ENCODE data around the gene KRT36. TPM values are rescaled to one million over a fixed set of nuclear protein-coding genes. Genes with fewer than 3 reads are reported as not detected.

Gene KRT36
- total RNA-seq, 2 donors from 2014 or later: not detected

GRCh38 chr17:41504246-41504977 is 14.7 kb upstream of the KRT36 start:
- Histone ChIP-seq H3K27ac (no peak overlapping the region), H3K9me3 (no peaks in the 10 kb centered on the region), H3K27me3 (no peaks in the 10 kb centered on the region), H3K36me3 (no peaks in the 10 kb centered on the region), H3K4me1 (no peaks in the 10 kb centered on the region), H3K4me3 (no peak overlapping the region), H3K9ac (ENCODE audit: low read depth in 2 of 2, low read length in 2 of 2) (no peak overlapping the region)
- no peak for TF ChIP-seq CTCF (IDR thresholded peaks at IDR 0.05)
- intact Hi-C loops (cut with DNase I): no loop called here
- DNase-seq: no peak

DNA sequence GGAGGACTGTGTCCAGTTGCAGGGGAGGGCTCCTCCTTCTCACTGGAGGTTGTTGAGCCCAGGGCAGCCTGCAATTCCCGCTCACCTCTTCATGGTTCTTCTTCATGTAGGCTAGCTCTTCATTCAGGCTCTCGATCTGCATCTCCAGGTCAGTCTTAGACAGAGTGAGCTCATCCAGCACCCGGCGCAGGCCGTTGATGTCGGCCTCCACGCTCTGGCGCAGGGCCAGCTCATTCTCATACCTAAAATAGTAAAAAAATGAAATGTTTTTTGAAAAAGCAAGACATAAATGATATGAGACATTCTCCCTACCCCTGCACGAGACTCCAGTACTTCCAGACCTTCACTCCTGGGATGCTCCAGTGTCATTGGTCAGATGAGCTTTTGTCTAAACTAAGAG is 13.5 kb upstream of the KRT36 start:
- Histone ChIP-seq H3K27me3 (no peaks in the 10 kb centered on the region), H3K9ac (ENCODE audit: low read depth in 2 of 2, low read length in 2 of 2) (no peak overlapping the region), H3K9me3 (no peaks in the 10 kb centered on the region), H3K27ac (no peak overlapping the region), H3K36me3 (no peaks in the 10 kb centered on the region), H3K4me1 (no peaks in the 10 kb centered on the region), H3K4me3 (no peak overlapping the region)
- DNase-seq: no peak
- no peak for TF ChIP-seq CTCF (IDR thresholded peaks at IDR 0.05)
- intact Hi-C loops (cut with DNase I): no loop called here

DNA sequence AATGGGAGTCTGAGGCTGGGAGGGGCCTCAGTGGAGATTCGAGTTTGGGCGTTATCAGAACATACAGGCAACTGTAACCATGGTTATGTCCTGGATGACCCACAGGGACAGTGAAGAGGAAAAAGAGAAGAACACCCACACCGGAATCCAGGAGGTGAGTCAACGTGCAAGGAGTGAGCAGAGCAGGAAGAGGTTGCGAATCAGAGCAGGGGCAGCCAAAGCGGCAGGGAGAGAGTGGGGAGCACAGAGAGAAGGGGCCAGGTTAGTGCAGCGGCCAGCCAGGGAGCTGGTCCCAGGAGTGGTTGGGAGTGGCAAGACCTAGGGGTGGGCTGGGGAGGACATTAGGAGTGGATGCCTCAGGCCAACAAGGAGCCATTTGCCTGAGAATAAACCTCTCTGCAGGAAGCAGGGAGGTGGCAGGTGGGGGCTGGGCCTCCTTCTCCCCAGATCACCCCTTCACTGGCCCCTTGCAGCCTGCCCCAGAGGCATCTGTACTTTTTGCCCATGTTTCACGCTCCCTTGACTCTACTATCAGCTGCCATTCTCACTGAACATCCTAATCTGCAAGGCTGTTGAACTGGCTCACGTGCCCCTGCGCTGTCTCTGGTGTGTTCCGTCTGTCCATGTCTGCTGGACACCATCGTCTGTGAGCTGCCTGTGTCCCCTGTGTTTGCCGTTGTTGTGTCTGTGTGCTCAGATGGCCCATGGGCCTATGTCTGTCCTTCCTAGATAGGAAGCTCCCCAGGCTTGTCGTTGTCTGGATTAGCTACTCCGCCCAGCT is 10.6 kb upstream of the KRT36 start:
- no peaks in the 10 kb centered on the region for H3K36me3 ChIP-seq
- no peak overlapping the region for H3K9ac ChIP-seq (ENCODE audit: low read depth in 2 of 2, low read length in 2 of 2)
- H3K27me3 ChIP-seq: no peaks in the 10 kb centered on the region
- intact Hi-C loops (cut with DNase I): no loop called here
- H3K27ac ChIP-seq: no peak overlapping the region
- no peak for DNase-seq
- no peak for TF ChIP-seq CTCF (IDR thresholded peaks at IDR 0.05)
- no peak overlapping the region for H3K4me3 ChIP-seq
- no peaks in the 10 kb centered on the region for H3K4me1 ChIP-seq
- H3K9me3 ChIP-seq: no peaks in the 10 kb centered on the region

DNA sequence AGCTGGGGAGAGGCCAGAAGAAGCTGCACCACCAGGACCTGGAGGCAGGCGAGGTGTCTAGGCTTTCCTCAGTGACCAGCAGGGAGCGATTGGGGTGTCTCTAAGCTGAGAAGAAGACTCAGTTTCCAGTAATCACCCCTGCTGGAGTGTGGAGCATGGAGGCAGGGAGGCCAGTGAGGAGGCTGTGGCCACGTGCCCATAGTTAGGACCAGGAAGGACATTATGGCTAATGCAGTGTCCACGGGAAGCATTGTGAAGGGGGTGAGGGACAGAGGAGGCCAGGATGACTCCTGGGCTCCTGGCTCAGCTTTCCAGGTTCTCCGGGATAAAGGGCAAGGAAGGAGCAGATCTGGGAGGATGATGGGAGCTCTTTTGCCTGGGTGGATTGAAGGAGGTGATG is 10.0 kb upstream of the KRT36 start:
- no peak overlapping the region for H3K27ac ChIP-seq
- no peaks in the 10 kb centered on the region for H3K27me3 ChIP-seq
- no peak for DNase-seq
- intact Hi-C loops (cut with DNase I): no loop called here
- no peaks in the 10 kb centered on the region for H3K9me3 ChIP-seq
- no peak overlapping the region for H3K9ac ChIP-seq (ENCODE audit: low read depth in 2 of 2, low read length in 2 of 2)
- no peak overlapping the region for H3K4me3 ChIP-seq
- no peaks in the 10 kb centered on the region for H3K4me1 ChIP-seq
- TF ChIP-seq CTCF (IDR thresholded peaks at IDR 0.05): no peak
- H3K36me3 ChIP-seq: no peaks in the 10 kb centered on the region

DNA sequence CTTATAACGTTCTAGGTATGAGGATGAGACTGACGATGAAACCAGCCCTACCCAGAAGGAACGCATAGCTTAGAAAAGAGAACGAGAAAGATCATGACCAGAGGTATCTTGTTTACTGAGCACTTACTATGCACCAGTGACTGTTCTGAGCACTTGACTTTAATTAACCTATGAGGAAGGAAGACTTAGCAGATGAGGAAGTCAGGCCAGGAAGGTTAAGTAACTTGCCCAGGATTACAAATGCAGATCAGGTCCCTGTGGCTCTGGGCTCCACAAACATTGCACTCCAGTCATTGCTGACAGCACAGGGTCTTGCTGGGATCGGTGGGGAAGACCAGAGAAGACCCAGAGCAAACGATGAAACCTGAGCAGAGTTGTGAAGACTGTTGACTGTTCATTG is 8.6 kb upstream of the KRT36 start:
- no peak overlapping the region for H3K9ac ChIP-seq (ENCODE audit: low read depth in 2 of 2, low read length in 2 of 2)
- H3K27ac ChIP-seq: peak overlapping the region; percentile 27
- DNase-seq: no peak
- H3K27me3 ChIP-seq: no peaks in the 10 kb centered on the region
- intact Hi-C loops (cut with DNase I): no loop called here
- H3K4me1 ChIP-seq: no peaks in the 10 kb centered on the region
- H3K9me3 ChIP-seq: no peaks in the 10 kb centered on the region
- no peak for TF ChIP-seq CTCF (IDR thresholded peaks at IDR 0.05)
- no peaks in the 10 kb centered on the region for H3K36me3 ChIP-seq
- H3K4me3 ChIP-seq: no peak overlapping the region
